Endodermal cell (in vitro differentiated cells): Measurements from ENCODE around the gene DNAJC22. TPM values are rescaled to one million over a fixed set of nuclear protein-coding genes. Genes with fewer than 3 reads are reported as not detected.

Experiments used
- DNase-seq: peaks from one replicate; pipeline ENCODE4 v3.0.0-alpha.2; 2017
- H3K27ac ChIP-seq: 2 replicates; pipeline ENCODE4 v1.5.1; 2013; ENCODE audit warnings: mild to moderate bottlenecking, low read depth, low read length, moderate library complexity
- H3K27me3 ChIP-seq: 2 replicates; pipeline ENCODE4 v1.6.1; 2013; ENCODE audit warnings: mild to moderate bottlenecking, low read length, moderate library complexity; ENCODE audit not compliant: insufficient read depth, control insufficient read depth, poor library complexity, severe bottlenecking
- H3K36me3 ChIP-seq: 2 replicates; pipeline ENCODE4 v1.7.0; 2013; ENCODE audit warnings: mild to moderate bottlenecking, low read length, moderate library complexity; ENCODE audit not compliant: control insufficient read depth, insufficient read depth
- H3K4me1 ChIP-seq: one replicate; pipeline ENCODE4 v1.7.0; 2013; ENCODE audit warnings: low read length; ENCODE audit not compliant: control insufficient read depth, insufficient read depth
- H3K4me3 ChIP-seq: 2 replicates; pipeline ENCODE4 v1.5.1; 2013; ENCODE audit warnings: mild to moderate bottlenecking, low read length, moderate library complexity
- H3K9ac ChIP-seq: 2 replicates; pipeline ENCODE4 v1.6.1; 2013; ENCODE audit warnings: mild to moderate bottlenecking, low read length, moderate library complexity; ENCODE audit not compliant: poor library complexity, severe bottlenecking; ENCODE audit errors: extremely low read depth
- H3K9me3 ChIP-seq: 2 replicates; pipeline ENCODE4 v1.6.1; 2013; ENCODE audit warnings: mild to moderate bottlenecking, low read length, moderate library complexity; ENCODE audit not compliant: control insufficient read depth
- H3K27ac Mint-ChIP-seq: 2 replicates; pipeline ENCODE4 v1.8.0; 2020; ENCODE audit warnings: mixed read lengths
- H3K27me3 Mint-ChIP-seq: 2 replicates; pipeline ENCODE4 v1.8.0; 2021; ENCODE audit warnings: mild to moderate bottlenecking, mixed read lengths; ENCODE audit not compliant: insufficient read depth
- H3K36me3 Mint-ChIP-seq: 2 replicates; pipeline ENCODE4 v1.8.0; 2020; ENCODE audit warnings: low read depth, mixed read lengths
- H3K4me1 Mint-ChIP-seq: 2 replicates; pipeline ENCODE4 v1.8.0; 2020; ENCODE audit warnings: mixed read lengths
- H3K4me3 Mint-ChIP-seq: 2 replicates; pipeline ENCODE4 v1.8.0; 2020; ENCODE audit warnings: mild to moderate bottlenecking, moderate library complexity, mixed read lengths
- H3K9me3 Mint-ChIP-seq: 2 replicates; pipeline ENCODE4 v1.8.0; 2020; ENCODE audit warnings: mild to moderate bottlenecking, mixed read lengths
- CTCF ChIP-seq: fragments of 200-600 bp; sonication (generic); conservative IDR thresholded peaks from 2 replicates; pipeline ENCODE4 v1.5.0; 2021; ENCODE audit warnings: antibody characterized with exemption, mild to moderate bottlenecking
- WGBS, 2 experiments: methylation state at CpG; one replicate each; pipeline versions ENCODE4 v1.1.5 to v1.1.7; 2013; ENCODE audit warnings: missing lambda C conversion rate in 2 of 2, mixed read lengths in 1 of 2; ENCODE audit not compliant: insufficient coverage in 1 of 2, insufficient read length in 1 of 2; 5-methylcytosine and 5-hydroxymethylcytosine counted together
- total RNA-seq, 2 donors: library from RNA; stranded (reverse); fragmentation: NEBNext Ultra II Directional in 1 of 2; extraction: Animal tissue kit (Norgen Biotek cat#: 25700) in 1 of 2; gene quantifications; 2 replicates in 1 of 2; 3 replicates in 1 of 2; pipeline ENCODE4 v1.2.1, GENCODE V29; 2021

DNAJC22 gene
- total RNA-seq, 2 donors from 2014 or later = 1.9 to 4.6 TPM

GRCh38 chr12:49344486-49345050 is 2.1 kb upstream of the DNAJC22 start:
- H3K9me3 Mint-ChIP-seq = no peaks in the 10 kb centered on the region
- H3K27me3 Mint-ChIP-seq = peaks cover 99% of the 10 kb centered on the region
- TF ChIP-seq CTCF = no peak
- peak overlapping the region; percentile 58 for H3K4me3 Mint-ChIP-seq
- DNase-seq = no peak
- Histone ChIP-seq H3K4me3 (no peak overlapping the region), H3K27ac (no peak overlapping the region), H3K4me1 (peaks cover 5% of the 10 kb centered on the region), H3K9me3 (no peaks in the 10 kb centered on the region), H3K36me3 (no peaks in the 10 kb centered on the region), H3K27me3 (peaks cover 96% of the 10 kb centered on the region), H3K9ac (no peak overlapping the region)
- no peak overlapping the region for H3K27ac Mint-ChIP-seq
- no peaks in the 10 kb centered on the region for H3K36me3 Mint-ChIP-seq
- 6 to 8% methylated on average over 7 to 14 of the region's 15 CpGs for WGBS, 2 experiments
- peaks cover 17% of the 10 kb centered on the region for H3K4me1 Mint-ChIP-seq

GRCh38 chr12:49345051-49345824 is 1.4 kb upstream of the DNAJC22 start:
- Mint-ChIP-seq H3K27ac (no peak overlapping the region), H3K9me3 (no peaks in the 10 kb centered on the region), H3K27me3 (peaks cover 99% of the 10 kb centered on the region), H3K4me3 (peak overlapping the region; percentile 58), H3K4me1 (peaks cover 17% of the 10 kb centered on the region), H3K36me3 (no peaks in the 10 kb centered on the region)
- no peak overlapping the region for H3K27ac ChIP-seq
- no peaks in the 10 kb centered on the region for H3K36me3 ChIP-seq
- peaks cover 5% of the 10 kb centered on the region for H3K4me1 ChIP-seq
- peak; percentile 88 for DNase-seq
- H3K4me3 ChIP-seq = peak overlapping the region; percentile 65
- no peaks in the 10 kb centered on the region for H3K9me3 ChIP-seq
- H3K27me3 ChIP-seq = peaks cover 92% of the 10 kb centered on the region
- WGBS, 2 experiments = 0 to 2% methylated on average over 19 to 68 of the region's 70 CpGs
- no peak for TF ChIP-seq CTCF
- H3K9ac ChIP-seq = no peak overlapping the region

- peak overlapping the region; percentile 65 for H3K4me3 ChIP-seq
- no peaks in the 10 kb centered on the region for H3K9me3 ChIP-seq
- H3K36me3 Mint-ChIP-seq = no peaks in the 10 kb centered on the region
- 0 to 1% methylated on average over 10 to 61 of the region's 61 CpGs for WGBS, 2 experiments
- peaks cover 97% of the 10 kb centered on the region for H3K27me3 Mint-ChIP-seq
- peaks cover 84% of the 10 kb centered on the region for H3K27me3 ChIP-seq
- H3K4me1 Mint-ChIP-seq = peaks cover 15% of the 10 kb centered on the region
- H3K9me3 Mint-ChIP-seq = no peaks in the 10 kb centered on the region
- H3K9ac ChIP-seq = no peak overlapping the region
- peaks cover 5% of the 10 kb centered on the region for H3K4me1 ChIP-seq
- H3K27ac ChIP-seq = no peak overlapping the region
- no peak overlapping the region for H3K27ac Mint-ChIP-seq
- no peaks in the 10 kb centered on the region for H3K36me3 ChIP-seq
- no peak for TF ChIP-seq CTCF
- peak; percentile 84 for DNase-seq
- peak overlapping the region; percentile 58 for H3K4me3 Mint-ChIP-seq
Measured at GRCh38 chr12:49345825-49346658, 646 bp upstream of the DNAJC22 start.
